ENCODE data around the gene CTNND2.

DNA sequence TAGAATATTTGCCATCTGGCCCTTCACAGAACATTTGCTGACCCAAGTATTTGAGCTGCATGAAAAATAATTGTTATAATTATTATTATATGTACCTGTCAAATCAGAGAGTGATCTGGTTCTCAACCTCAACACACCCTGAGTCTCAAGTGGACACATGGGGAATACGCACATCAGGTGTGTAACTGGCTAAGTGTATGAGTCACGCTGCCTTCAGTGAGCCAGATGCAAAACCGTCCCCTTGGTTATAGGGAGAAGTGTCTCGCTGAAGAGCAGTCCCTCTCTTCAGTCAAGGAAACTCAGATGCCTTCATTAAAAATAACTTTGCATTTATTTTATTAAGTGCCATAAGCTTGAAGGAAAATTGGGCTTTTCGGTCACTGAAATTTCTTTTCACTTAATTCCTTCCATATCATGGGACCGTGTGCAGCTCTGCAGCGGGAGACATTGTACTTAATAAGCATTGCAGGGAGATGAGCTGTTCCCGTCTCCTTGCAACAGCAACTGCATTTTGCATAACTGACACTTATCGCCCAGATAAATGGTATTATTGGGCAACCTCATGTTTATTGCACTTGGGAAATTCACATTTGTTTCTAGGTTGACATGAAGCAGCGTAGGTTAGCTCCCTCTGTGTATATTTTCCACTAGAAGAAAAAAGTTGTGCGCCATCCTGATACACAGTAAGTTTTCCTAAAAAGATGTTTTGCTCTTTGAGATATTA is 630.9 kb downstream of the CTNND2 start:
- TF ChIP-seq EP300 (IDR thresholded peaks at IDR 0.05; ENCODE audit: borderline replicate concordance in 1 of 2, low read depth in 1 of 2, low read length in 1 of 2) (no peak), JUND (IDR thresholded peaks at IDR 0.05) (no peak), SMC3 (IDR thresholded peaks at IDR 0.05; ENCODE audit: low read depth, low read length) (no peak), POLR2AphosphoS5 (IDR thresholded peaks at IDR 0.05; ENCODE audit: low read depth, low read length) (no peak), RAD21 (IDR thresholded peaks at IDR 0.05; ENCODE audit: low read length) (no peak), EZH2phosphoT487 (IDR thresholded peaks at IDR 0.05; ENCODE audit: borderline replicate concordance, low read depth) (no peak), NFIC (IDR thresholded peaks at IDR 0.05; ENCODE audit: borderline replicate concordance) (no peak), RXRA (IDR thresholded peaks at IDR 0.05; ENCODE audit: borderline replicate concordance, low read depth) (no peak), CHD2 (IDR thresholded peaks at IDR 0.05; ENCODE audit: low read length, partially characterized antibody) (no peak), YY1 (IDR thresholded peaks at IDR 0.05; ENCODE audit: low read depth) (no peak), FOXJ3 (CRISPR knock-in tag; IDR thresholded peaks at IDR 0.05) (no peak)
- TF ChIP-seq, protein P1, sequence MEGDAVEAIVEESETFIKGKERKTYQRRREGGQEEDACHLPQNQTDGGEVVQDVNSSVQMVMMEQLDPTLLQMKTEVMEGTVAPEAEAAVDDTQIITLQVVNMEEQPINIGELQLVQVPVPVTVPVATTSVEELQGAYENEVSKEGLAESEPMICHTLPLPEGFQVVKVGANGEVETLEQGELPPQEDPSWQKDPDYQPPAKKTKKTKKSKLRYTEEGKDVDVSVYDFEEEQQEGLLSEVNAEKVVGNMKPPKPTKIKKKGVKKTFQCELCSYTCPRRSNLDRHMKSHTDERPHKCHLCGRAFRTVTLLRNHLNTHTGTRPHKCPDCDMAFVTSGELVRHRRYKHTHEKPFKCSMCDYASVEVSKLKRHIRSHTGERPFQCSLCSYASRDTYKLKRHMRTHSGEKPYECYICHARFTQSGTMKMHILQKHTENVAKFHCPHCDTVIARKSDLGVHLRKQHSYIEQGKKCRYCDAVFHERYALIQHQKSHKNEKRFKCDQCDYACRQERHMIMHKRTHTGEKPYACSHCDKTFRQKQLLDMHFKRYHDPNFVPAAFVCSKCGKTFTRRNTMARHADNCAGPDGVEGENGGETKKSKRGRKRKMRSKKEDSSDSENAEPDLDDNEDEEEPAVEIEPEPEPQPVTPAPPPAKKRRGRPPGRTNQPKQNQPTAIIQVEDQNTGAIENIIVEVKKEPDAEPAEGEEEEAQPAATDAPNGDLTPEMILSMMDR (IDR thresholded peaks at IDR 0.05) = no peak
- TF ChIP-seq, protein P2, sequence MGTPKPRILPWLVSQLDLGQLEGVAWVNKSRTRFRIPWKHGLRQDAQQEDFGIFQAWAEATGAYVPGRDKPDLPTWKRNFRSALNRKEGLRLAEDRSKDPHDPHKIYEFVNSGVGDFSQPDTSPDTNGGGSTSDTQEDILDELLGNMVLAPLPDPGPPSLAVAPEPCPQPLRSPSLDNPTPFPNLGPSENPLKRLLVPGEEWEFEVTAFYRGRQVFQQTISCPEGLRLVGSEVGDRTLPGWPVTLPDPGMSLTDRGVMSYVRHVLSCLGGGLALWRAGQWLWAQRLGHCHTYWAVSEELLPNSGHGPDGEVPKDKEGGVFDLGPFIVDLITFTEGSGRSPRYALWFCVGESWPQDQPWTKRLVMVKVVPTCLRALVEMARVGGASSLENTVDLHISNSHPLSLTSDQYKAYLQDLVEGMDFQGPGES (IDR thresholded peaks at IDR 0.05; ENCODE audit: low read depth, low read length) = no peak
- TF ChIP-seq, protein P3, sequence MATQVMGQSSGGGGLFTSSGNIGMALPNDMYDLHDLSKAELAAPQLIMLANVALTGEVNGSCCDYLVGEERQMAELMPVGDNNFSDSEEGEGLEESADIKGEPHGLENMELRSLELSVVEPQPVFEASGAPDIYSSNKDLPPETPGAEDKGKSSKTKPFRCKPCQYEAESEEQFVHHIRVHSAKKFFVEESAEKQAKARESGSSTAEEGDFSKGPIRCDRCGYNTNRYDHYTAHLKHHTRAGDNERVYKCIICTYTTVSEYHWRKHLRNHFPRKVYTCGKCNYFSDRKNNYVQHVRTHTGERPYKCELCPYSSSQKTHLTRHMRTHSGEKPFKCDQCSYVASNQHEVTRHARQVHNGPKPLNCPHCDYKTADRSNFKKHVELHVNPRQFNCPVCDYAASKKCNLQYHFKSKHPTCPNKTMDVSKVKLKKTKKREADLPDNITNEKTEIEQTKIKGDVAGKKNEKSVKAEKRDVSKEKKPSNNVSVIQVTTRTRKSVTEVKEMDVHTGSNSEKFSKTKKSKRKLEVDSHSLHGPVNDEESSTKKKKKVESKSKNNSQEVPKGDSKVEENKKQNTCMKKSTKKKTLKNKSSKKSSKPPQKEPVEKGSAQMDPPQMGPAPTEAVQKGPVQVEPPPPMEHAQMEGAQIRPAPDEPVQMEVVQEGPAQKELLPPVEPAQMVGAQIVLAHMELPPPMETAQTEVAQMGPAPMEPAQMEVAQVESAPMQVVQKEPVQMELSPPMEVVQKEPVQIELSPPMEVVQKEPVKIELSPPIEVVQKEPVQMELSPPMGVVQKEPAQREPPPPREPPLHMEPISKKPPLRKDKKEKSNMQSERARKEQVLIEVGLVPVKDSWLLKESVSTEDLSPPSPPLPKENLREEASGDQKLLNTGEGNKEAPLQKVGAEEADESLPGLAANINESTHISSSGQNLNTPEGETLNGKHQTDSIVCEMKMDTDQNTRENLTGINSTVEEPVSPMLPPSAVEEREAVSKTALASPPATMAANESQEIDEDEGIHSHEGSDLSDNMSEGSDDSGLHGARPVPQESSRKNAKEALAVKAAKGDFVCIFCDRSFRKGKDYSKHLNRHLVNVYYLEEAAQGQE (IDR thresholded peaks at IDR 0.05; ENCODE audit: low read depth, low read length) = no peak

All from SK-N-SH (cell line).